T-helper 9 cell (primary cell): ENCODE results near the gene FTCDNL1.
A peak's percentile ranks its signal among the peaks of the same experiment; 100 is the strongest.

ENCODE experiments used
- DNase-seq: peaks from one replicate; pipeline ENCODE4 v3.0.0-alpha.2; 2020

FTCDNL1 gene

GRCh38 chr2:199739413-199740110 is 111.4 kb downstream of the FTCDNL1 start:
- peak; percentile 55 for DNase-seq

- no peak for DNase-seq
Observed at GRCh38 chr2:199738727-199739412, 112.1 kb downstream of the FTCDNL1 start.

GRCh38 chr2:199734651-199735050 is 116.3 kb downstream of the FTCDNL1 start:
- no peak for DNase-seq

- DNase-seq: no peak
Observed at GRCh38 chr2:199734011-199734410, 117.0 kb downstream of the FTCDNL1 start.

- DNase-seq: no peak
Observed at GRCh38 chr2:199727801-199728200, 123.2 kb downstream of the FTCDNL1 start.

- DNase-seq: no peak
Observed at GRCh38 chr2:199727306-199727705, 123.7 kb downstream of the FTCDNL1 start.

- DNase-seq: no peak
Observed at GRCh38 chr2:199718074-199718473, 132.9 kb downstream of the FTCDNL1 start.

GRCh38 chr2:199717587-199717907 is 133.4 kb downstream of the FTCDNL1 start:
- DNase-seq: no peak

- DNase-seq: no peak
Observed at GRCh38 chr2:199716807-199717586, 134.0 kb downstream of the FTCDNL1 start.

GRCh38 chr2:199713746-199714145 is 137.2 kb downstream of the FTCDNL1 start:
- no peak for DNase-seq

GRCh38 chr2:199710551-199710950 is 140.4 kb downstream of the FTCDNL1 start:
- no peak for DNase-seq
